Endometrial microvascular endothelial cells (primary cell): ENCODE data around the gene ATOH7. TPM values are rescaled to one million over a fixed set of nuclear protein-coding genes. Genes with fewer than 3 reads are reported as not detected.
"Not testable (repeated sequence)": the region's sequence is repeated elsewhere in the genome, so short reads cannot be mapped to it uniquely, and the experiment has no call there.

Source experiments
- in situ Hi-C: cut with HindIII; loops from 2 replicates; pipeline ENCODE4 v1.10.0; 2017; ENCODE audit warnings: low sequenced_read_pairs, low pct_unique_long_range_greater_than_20kb; ENCODE audit errors: inconsistent ontology term
- total RNA-seq: library from RNA; depleted of rRNA; stranded (reverse); fragments of >200 nt; gene quantifications from one replicate; pipeline ENCODE4 v1.2.3, GENCODE V29; 2015; ENCODE audit errors: inconsistent ontology term

The ATOH7 gene
- total RNA-seq, 1 donor from 2014 or later = not detected

DNA sequence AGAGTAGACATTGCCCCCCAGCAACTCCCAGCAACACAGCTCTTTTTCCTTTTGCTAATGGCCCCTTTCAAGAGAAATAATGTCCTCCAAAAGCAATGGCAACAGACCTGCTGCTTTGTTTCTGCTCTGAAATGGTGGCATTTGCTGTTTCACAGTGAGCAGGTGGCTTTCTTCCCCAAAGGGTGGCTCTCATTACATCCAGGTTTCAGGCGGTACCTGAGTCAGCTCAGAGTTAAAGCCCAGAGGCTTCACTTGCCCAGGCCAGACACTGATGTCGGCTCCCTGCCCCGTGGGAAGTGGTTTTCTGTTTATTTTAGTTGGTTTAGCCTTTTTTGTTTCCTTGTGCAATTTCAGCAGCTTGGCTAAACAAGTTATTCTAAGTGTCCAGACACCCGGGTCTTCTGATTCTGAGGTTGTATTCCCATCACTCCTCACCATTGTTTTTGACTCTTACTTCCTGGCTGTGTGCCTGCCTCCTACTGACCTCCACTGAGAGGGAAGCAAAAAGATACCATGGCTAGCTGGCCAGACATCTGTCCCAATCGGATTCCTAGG, 7.8 kb upstream of the ATOH7 start:
- in situ Hi-C loops = no loop called here

DNA sequence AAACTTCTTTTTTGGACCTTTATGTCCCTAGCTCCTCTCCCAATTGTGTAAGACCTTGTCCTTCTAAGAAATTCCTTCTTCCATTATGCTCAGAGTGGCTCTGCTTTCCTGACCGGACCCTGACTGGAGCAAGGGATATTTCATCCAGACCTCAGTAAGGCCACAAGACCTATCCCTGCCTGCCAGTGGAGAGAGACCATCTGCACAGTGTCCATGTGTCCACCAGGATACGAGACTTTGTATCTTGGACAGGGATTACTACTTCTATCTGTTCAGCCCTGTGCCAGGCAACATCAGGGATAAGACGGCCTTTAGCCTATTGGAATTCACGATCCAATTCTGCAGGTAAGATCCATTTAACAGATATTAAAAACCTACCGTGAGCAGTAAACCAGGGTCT, 7.2 kb upstream of the ATOH7 start:
- in situ Hi-C loops = no loop called here

DNA sequence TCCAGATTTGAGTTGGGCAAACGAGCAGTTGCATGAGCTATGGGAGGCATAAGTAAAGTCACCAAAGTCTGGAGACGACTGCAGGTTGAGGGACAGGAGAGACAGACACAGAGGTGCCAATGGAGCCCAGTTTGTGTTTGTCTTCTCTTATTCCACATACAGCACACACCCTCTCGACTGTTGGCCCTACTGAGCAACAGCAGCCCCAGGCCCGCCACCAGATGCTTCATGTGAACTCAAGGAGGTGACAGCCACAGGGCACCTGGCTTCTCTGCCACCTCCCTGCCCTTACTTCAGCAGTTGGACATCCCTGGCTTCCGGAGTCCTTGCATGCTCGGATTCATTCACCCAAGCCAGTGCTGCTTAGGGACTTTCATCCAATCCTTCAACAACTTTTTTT, 6.5 kb upstream of the ATOH7 start:
- in situ Hi-C loops = no loop called here

DNA sequence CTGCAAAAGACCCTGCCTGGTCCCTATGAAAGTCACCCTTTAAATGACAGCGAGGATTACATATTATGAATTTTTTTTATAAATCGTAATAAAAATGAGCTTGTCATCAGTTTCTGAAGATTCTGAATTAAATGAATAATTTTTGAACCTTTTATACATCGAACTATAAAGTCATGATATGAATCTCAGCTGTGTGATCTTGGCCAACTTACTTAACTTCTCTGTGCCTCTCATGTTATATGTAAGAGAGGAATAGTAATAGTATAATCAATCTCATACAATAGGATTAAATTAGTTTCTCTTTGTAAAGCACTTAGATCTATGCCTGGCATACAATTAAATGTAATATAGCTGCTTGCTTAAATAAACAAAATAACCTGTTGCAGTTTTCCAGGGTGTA, 5.3 kb upstream of the ATOH7 start:
- in situ Hi-C loops = no loop called here

DNA sequence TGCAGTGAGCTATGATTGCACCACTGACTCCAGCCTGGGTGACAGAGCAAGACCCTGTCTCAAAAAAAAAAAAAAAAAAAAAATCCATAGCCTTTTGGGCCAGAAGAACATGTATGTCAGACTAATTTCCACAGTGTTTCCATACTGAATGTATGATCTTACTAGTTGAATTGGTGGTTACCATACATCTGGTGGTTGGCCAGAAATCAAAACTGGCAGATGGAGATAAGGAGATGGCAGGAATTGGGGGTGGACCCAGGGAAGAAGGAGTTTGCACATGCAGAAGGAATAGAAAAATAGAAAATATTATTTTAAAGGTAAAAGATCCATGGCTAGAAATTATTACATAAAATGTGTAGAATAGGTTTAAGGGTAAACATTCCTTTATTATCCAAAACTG, 3.7 kb upstream of the ATOH7 start:
- in situ Hi-C loops = no loop called here

DNA sequence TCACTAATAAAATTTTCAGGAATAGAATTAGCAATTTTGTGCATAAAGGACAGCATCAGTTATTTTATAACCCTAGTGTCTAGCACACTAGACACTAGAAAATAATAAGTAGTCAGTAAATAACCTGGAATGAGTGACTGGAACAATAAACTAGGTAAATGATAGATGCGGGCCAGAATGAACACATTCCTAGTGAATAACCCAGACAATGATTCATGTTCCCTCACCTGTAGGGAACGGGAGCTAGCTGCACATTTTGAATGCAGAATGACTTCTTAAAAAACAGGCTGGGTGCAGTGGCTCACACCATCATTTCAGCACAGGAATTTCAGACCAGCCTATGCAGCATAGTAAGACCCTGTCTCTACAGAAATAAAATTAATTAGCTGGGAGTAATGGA, 3.2 kb upstream of the ATOH7 start:
- in situ Hi-C loops = no loop called here

DNA sequence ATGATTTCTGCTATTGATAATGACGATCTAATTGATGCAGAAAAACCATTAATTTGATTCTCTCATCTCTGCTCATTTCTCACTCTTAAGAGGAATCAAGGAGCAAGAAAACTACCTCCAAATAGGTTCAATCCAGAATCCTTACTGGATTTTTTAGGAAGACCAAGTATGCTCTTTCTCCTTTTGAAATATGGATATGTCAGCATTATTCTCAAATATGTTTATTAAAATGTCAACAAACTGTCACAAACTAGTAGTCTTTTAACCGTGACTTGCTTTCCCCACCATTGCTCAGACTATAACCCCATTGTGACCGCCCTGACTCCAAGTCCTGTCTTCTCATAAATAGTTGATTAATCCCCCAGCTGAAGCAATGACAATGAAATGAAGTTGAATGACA, 1.1 kb upstream of the ATOH7 start:
- in situ Hi-C loops = no loop called here

DNA sequence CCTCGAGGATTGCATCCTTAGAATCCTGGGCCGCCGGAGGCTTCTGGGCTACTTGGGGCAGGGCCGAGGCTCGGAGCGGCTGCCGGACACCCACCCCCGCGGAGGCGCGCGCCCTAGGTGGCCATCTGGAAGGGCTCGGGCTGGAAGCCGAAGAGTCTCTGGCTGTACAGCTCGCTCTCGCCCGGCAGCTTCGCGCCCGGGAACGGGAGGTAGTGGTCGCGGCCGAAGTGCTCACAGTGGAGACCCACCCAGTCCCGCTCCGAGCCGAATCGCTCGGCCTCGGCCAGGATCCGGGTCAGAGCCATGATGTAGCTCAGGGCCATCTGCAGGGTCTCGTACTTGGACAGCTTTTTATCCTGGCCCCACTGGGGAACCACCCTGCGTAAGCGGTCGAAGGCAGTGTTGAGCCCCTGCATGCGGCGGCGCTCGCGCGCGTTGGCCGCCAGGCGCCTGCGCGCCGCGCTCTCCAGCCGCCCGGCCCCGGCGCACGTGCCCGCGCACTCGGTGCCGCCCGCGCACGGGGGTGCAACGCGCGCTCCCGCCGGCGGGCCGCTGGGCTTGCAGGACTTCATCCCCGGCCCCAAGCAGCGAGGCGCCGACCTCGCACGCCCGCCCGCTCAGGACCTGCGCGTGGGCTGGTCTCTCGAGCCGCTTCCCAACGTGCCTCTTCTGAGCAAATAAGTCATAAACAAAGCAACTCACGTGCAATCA, 652 bp downstream of the ATOH7 start:
- in situ Hi-C loops = no loop called here

DNA sequence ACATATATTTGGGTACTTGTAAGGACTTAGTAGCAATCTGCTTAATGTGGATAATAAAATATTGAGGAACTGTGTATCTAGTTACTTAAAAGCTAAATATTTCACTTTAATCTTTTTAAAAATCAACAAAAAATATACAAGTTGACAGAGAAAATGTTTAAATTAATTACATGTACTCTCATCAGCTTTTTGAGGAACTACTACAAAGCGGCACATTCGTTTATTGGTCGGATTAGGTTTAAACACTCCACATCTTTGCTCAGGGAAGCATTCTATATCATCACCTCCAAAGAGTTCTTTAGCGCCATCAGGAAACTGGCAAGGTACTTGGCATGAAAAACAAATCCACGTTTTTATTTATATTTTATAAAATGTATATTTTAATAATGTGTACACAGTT, 1.6 kb downstream of the ATOH7 start:
- in situ Hi-C loops = no loop called here

DNA sequence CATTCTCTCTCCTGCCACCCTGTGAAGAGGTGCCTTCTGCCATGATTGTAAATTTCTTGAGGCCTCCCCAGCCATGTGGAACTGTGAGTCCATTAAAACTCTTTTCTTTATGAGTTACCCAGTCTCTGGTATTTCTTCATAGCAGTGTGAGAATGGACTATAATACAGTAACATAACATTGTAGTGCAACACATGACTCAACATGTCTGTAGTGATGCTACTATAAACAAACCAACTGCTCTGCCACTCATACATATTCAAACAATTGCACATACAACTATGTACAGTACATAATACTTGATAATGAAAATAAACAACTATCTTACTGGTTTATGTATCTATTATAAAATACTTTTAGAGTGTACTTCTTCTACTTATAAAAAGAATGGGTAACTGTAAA, 7.1 kb downstream of the ATOH7 start:
- in situ Hi-C loops = no loop called here

DNA sequence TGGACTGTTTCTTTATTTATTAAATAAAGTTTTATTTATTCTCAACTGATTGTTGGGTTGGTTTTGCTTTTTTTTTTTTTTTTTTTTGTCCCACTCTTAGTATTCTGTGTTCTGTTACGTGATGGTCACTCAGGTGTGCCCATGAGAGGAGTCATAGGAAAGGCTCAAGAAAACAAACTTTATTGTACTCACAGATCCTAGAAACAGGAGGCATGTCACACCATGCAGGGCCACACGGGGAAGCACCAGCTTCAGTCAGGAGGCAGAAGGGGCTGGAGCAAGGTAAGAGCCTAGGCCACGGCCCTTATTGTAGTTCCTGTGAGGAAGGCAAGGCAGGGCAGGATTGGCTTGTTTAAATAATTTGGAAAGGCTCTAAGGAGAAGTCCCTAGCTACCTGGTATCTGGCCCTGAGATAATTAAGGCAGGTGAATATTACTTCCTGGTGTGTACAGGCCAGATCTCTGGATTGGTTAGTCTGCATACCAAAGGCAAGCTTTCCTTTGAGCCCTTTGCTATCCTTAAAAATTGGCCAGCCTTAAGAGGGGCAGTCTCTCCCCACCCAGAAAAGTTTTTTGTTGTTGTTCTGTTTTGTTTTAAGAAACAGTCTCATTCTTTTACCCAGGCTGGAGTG, 8.3 kb downstream of the ATOH7 start:
- in situ Hi-C loops = no loop called here

DNA sequence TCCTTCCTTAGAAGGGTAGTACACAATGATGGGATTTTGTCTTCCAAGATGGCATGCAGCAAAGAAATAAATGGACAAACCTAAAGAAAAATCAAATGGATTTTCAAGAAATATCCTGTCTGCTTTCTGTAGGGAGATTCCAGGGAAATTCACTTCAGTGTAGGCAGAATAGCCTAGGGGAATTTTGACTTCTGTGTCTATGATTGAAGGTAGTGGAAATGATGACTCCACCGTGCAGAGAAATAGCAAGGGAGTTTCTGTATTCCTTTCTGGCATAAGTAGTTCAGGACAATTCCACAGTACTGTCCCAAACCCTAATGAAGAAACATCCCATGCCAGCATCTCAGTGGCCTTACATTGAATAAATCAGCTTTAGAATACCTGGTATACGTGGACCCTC, 9.5 kb downstream of the ATOH7 start:
- in situ Hi-C loops = no loop called here

DNA sequence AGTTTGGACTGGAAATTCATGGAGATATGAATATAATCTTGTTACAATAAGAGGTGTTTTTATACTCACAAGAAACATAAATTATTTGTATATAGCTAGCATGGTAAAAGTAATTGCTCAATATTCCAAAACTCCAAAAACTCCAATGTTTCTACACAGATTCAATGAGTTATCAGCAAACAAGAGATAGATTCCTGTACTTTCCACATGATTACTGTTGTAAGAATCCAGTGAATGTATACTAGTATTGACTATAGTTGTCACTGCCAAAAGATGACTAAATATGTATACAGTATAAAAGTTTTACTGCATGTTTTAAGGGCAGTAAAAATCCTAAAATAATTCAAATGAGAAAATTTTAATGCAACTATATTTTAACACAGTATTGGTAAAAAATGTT, 10.7 kb downstream of the ATOH7 start:
- in situ Hi-C loops = no loop called here

DNA sequence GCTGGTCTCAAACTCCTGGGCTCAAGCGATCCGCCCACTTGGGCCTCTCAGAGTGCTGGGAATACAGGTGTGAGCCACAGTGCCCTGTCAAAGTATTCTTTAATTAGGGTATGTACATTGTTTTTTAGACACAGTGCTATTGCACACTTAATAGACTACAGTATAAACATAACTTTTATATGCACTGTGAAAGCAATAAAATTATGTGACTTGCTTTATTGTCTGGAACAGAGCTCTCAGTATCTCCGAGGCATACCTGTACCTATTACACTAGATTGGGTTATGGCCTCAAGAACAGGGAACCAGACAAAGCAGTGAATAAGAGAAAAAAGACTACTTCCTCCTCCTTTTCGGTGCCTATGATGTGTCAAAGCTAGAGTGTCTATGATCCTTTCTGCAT, 13.1 kb downstream of the ATOH7 start:
- in situ Hi-C loops = no loop called here

DNA sequence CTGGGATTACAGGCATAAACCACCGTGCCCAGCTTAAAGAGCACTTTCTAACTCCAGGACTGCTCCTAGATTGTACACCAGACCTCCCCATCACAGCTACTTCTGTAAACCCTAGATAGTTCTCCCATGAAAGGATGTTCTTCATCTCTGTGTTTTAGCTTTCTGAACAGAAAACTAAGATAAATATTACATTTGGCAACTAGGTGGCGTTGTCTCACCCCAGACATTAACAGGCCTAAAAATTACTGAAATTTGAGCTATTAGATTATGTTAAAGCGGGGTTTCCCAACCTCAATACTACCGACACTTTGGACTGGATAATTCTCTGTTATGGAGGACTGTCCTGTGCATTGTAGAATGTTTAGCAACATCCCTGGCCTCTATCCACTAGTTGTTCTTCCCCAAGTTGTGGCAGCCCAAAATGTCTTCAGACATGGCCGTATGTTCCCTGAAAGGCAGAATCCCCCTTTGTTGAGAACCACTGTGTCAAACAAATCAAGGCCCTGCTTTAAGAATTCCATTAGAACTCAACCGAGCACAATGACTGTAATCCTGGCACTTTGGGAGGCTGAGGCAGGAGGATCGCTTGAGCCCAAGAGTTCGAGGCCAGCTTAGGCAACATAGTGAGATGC, 19.1 kb downstream of the ATOH7 start:
- in situ Hi-C loops = no loop called here

DNA sequence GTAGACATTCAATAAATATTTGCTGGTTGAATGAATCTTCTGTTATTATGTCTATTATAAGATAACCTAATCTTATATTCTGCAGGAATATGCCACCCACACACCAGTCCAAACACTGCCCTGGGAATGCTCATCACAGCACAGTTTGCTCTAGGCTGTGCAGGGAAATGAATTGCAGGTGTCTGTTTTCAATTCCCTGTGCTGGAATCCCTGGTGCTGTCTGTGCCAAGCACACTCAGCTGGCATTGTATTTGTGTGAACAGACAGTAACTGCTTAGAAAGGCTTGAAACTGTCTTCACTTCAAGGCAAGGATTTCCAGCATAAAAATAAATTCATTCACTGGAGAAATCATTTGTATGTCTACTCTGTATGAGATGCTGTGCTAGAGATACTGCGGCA, 20.2 kb downstream of the ATOH7 start:
- in situ Hi-C loops = no loop called here

DNA sequence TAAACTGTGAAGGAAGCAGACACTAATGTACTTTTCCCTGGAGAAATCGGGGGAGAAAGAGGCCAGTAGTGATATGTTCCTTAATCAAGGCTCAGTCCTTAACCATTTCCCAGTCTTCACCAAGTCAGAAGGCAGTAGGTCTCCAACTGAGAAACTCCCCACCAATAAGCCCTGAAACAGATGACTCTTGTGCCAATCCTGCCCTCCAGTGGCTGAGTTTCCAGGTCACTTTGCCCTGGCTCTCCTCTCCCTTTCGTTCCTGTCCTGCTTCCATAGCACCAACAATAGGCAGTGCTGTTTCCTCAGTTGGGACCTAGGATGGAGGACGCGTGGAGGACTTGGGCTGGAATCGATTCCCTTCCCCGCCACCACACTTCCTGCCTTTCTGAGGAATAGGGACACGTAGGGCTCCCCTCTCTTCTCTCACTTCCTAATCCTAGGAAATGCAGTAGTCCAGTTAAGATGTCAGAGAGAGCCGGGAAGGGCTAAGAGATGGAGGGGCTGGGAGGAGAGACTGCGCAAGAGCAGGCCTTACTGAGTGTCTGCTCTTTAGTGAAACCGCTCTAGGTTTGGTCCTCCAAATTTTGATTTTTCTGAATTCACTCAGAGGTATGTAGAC, 23.4 kb downstream of the ATOH7 start:
- in situ Hi-C loops = no loop called here

DNA sequence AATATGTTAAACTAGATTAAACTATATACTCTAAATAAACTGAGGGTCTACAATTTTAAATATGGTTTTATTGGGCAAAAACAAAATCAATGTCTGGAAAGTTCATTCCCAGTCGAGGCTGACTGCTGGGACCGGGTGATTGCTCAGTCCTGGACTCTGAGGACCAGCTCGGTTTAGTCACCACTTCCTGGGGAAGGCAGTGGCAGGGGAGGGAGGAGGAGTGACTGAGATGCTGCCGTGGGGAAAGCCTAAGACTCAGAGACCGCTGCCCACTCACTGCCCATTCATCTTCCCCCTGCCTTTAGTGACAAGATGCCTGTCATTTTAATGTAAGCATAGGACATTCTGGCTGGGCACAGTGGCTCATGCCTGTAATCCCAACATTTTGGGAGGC, 29.0 kb downstream of the ATOH7 start:
- in situ Hi-C loops = no loop called here

DNA sequence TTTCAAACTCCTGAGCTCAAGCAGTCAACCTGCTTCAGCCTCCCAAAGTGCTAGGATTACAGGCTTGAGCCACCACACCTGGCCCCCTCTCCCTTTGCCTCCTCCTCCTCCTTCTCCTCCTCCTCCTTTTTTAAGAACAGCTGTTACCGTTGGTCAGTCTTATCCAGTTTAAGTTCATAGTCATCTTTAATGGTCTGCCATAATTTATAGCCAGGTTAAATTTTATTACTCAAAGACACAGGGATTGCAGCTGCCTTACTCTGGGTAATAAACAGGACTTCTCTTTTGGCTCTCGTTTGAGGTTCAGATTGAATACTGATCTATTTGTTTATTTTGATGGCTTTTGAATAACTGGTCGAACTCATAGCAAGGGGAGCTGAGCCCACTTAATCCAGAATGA, 35.2 kb downstream of the ATOH7 start:
- in situ Hi-C loops = no loop called here

DNA sequence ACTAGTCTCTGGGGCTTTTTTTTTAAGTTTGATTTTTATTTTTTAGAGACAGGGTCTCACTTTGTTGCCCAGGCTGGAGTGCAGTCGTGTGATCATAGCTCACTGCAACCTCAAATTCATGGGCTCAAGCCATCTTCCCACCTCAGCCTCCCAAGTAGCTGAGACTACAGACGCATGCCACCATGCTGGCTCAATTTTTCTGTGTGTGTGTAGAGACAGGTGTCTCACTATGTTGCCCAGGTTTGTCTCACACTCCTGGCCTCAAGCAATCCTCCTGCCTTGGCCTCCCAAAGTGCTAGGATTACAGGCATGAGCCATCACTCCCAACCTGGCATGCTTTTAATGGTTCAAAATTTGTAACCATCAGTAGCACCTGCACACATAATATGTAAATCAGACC, 36.1 kb downstream of the ATOH7 start:
- in situ Hi-C loops = not testable (repeated sequence)
